ENCODE data around the gene NPEPL1.

The NPEPL1 gene

DNA sequence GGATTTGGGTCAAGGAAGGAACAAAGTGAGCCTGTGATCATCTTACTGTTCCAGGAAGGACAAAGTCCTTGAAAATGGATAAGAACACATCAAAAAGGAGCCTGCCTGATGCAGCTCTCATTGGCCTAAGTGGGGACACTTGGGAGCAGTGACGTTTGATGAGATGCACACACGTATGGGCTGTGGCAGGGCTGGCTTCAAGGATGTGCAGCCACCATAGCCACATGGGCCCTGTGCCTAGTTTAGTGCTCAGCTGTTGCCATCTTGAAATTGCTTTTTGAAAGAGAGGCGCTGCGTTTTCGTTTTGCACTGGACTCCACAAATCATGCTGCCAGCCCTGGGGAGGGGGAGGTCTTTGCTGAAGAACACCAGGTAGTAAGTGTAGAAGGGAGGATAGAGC lies 6.6 kb upstream of the NPEPL1 start:
- DNase-seq = no peak

DNA sequence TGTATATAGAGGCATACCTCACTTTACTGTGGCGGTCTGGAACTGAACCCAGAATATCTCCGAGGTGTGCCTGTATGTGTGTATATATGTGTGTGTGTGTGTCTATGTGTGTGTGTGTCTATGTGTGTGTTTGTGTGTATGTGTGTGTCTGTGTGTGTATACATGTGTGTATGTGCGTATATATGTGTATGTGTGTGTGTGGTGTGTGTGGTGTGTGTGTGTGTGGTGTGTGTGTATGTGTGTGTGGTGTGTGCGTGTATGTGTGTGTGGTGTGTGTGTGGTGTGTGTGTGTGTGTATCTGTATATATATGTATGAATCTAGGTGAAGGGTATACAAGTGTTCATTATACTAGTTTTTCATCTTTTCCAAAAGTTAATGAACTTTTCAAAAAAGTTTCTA lies 4.2 kb upstream of the NPEPL1 start:
- DNase-seq = no peak

DNA sequence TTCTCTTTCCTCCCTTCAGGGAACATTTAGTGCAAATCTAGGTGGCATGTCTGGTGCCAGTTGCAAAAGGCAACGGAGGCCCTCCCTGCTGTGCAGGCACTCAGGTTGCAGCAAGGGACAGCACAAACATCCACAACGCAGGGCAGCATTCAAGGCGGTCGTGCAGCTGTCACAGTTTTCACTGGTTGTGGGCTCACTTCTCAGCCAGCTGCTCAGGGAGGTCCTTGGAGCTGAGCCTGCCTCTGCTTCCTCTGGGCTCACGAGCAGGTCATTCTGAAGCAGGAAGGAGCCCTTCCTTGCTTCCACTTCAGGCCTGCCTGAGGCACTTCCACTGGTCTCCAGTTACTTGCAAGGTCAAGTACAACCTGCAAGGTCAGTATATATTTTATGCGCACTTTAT lies 3.8 kb upstream of the NPEPL1 start:
- peak; percentile 25 for DNase-seq

DNA sequence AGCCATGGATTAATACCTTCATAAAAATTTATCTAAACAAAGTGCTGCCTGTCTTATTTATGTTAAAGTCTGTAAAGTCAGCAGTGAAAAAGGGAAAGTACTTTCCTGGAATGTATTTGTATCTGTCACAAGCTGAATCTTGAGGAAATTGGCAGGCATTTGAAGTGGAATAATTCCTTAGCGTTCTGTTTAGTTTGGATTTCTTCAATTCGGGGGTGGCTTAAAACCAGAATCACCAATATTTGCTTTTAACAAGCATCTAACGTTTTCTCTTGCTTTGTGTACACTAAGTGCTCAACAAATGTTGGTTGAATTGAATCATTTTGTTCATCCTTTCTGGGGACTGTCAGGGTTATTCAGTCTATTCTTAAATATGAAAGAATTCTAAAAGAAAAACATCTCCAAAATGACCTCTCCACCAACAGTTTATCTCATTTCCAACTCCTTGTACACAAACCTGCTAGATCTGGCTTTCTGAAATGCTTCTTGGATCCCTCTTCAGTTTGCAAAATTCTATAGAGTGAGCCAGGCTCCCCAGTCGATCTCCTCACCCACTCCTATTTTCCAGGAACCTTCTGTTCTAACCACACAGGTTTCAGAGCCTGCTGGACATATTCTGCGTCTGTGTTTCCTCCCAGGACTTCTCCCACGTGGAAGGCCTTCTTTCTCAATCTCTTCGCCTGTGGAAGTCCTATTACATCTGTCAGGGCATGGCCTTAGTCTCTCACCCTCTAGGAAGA lies 2.0 kb upstream of the NPEPL1 start:
- no peak for DNase-seq

DNA sequence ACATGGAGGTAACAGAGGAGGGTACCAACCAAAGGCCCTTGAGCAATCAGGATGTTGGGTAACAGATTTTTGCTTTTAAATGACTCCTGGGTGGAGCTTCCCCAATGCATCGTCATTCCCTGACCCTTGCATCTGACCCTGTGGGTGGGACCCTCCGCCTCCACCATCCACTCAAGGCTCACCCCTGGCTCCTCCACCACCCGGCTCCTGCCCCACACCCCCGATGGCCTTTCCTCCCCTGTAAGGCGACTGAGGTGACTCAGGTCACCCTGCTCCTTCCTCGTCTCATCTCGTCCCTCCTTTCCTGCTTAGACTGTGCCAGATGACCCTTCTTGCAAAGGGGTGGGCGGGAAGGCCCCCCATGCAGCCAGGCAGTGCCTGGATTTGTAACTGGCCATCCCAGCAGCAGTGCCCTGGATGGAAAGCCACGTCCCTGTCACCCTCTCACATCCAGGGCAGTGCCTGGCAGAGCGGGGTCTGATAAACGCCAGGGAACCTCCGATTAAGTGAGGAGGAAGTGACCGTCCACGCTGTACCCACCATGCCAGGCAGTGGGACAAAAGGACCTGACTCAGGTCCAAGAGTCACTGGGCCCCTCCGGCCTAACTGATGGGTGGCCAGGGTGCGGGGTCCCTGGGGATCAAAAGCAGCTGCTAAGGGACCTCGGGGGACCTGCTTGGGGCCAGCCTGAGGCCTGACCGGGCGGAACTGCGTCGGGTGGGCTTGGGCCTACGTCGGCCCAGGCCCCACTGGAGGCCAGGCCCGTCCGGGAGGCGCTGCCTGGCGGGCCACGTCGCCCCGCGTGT lies 624 bp upstream of the NPEPL1 start:
- no peak for DNase-seq

DNA sequence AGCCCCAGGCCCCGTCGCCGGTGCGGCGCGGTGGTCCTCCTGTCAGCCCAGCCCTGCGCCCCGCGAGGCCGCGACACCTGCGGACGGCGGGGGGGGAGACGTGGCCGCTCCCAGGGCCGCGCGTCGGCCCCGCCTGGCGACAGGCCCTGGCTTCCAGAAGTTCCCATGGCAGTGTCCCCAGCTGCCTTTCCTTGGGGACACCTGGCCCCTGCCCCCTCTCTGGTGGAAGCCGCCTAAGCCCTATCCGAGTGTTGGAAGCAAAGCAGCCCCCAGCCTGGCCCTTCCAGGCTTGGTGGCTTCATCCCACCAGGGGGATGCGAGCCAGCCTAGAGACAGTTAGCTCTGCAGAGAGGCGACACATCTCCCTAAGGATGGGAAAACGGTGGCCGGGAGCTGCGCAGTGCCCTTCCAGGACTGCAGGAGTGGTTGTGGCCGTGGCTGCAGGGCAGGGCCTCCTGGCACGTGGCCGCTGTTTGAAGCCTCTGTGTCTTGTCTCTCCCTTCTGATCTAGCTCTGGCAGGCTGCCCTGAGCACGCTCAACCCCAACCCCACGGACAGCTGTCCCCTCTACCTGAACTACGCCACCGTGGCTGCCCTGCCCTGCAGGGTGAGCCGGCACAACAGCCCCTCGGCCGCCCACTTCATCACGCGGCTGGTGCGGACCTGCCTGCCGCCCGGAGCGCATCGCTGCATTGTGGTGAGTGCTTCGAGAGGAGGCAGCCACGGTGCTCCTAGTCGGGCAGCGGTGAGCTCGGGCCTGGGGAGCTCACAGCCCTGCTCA lies 816 bp downstream of the NPEPL1 start:
- no peak for DNase-seq

DNA sequence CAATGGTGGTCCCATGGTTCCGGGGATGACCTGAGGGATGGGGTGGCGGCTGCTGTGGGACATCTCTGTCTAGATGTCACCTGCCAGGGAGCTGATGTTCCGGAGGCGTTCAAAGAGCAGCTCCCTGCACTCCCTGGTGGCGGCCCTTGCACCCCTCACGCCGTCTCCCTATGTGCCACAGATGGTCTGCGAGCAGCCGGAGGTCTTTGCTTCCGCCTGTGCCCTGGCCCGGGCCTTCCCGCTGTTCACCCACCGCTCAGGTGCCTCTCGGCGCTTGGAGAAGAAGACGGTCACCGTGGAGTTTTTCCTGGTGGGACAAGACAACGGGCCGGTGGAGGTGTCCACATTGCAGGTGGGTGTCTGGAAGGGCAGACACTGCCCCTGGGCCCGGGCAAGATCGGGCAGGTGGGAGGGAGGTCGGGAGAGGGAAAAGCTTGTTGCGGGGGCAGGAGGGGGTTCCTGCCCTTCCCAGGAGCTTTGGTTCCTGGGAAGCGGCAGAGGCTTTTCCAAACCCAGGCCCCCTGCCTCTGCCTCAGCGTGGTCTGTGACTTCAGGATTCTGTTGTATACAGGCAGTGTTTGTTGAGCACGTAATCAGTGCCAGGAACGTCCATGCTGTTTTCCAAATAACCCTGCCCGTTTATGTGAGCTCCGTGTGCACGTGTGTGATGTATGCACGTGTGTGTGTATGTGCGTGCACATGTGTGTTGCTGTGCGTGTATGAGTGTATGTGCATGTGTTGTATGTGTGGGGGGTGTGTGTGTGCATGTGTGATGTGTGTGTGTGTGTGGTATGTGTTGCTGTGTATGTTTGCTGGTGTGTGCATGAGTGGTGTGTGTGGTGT lies 1.9 kb downstream of the NPEPL1 start:
- no peak for DNase-seq

DNA sequence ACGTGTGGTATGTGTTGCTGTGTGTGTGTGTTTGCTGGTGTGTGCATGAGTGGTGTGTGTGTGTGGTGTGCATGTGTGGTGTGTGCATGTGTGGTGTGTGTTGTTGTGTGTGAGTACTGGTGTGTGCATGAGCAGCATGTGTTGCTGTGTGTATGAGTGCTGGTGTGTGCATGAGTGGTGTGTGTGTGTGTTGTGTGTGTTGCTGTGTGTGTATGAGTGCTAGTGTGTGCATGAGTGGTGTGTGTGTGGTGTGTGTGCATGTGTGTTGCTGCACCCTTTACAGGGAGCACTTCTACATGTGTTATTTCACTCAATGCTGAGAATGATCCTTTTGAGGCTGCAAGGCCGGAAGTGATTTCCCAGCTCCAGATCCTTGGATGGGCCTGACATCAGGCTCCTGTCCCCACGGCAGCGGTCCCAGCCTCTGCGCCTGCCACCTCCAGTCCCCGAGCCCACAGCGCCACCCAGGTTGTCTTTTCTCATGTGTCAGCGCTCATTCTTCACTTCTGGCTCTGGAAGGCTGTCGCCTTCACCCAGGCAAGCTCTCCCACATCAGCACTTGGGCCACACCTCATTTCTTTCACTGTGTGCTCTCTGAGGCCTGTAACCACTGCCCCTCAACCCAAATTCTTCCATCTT lies 2.6 kb downstream of the NPEPL1 start:
- no peak for DNase-seq

DNA sequence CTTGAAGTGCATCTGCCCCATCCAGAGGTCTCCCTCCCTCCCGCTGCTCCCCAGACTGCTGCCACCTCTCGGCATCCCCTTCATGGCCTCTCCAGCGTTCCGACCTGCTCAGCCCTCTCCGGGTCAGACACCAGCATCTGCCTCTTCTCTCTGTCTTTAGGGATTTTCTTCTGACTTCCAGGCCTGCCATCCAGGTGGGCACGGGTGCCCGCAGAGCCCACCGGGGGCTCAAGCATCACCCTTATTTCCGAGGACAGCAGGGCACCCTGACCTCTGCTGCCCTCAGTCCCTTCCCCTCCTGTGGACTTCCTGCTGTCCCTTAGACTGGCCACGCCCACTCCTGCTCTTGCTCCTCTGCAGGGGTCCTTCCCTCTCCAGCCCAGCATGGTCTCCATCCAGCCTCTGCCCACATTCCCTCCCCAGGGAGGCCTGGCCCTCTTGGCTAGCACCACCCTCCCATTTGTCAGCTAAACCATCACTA lies 3.3 kb downstream of the NPEPL1 start:
- DNase-seq = no peak

DNA sequence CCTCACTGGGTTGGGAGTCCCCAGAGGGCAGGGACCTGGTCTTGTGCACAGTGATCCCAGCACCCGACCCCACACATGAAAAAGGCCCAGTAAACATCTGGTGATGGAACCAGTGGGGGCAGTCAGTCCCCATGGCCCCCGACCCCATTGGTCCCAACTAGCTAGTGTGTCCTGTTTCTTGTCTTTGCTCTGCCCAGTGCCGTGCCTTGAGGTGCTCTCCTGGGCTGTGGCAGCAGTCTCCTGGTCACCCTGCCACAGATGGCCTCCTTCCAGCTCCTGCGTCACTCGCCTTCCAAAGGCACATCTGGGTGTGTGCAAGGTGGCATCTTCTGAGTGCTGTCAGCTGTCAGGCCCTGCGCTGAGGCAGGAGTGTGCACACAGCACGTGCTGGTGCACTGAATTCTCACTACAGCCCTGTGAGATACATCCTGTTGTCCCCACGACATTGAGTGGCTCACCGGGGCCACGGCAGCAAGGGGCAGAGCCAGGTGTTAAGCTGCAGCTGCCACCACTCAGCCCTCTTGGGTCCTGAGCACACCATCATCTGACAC lies 3.9 kb downstream of the NPEPL1 start:
- DNase-seq = no peak

DNA sequence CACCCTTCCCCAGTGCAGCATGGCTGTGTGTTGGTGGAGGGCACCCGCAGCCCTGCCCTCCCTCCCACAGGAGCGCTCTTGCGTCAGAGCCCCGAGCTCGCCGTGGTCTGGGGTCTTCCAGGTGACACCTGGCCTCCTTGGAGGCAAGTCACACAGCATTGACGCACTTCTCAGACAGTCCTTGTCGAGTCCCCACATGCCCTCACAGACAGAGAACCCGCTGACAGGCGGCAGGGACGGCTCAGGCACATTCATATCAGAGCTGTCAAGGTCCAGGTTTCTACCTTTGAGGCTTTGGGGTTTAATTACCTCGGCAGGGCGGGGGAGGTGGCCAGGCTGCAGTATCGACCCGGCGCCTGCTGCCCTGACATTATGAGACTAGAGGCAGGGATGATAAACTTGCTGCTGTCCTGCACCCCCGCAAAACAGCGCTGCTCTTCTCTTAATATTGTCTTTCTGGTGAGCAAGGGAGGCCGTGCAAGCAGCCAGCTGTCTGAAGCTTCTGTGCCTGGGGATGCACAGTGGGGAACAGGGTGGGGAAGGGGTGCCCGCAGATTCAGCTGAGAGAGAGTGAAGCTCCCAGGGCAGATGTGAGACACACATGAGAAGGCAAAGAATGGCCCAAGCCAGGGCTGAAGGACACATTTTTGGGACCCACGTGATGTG lies 4.7 kb downstream of the NPEPL1 start:
- no peak for DNase-seq

DNA sequence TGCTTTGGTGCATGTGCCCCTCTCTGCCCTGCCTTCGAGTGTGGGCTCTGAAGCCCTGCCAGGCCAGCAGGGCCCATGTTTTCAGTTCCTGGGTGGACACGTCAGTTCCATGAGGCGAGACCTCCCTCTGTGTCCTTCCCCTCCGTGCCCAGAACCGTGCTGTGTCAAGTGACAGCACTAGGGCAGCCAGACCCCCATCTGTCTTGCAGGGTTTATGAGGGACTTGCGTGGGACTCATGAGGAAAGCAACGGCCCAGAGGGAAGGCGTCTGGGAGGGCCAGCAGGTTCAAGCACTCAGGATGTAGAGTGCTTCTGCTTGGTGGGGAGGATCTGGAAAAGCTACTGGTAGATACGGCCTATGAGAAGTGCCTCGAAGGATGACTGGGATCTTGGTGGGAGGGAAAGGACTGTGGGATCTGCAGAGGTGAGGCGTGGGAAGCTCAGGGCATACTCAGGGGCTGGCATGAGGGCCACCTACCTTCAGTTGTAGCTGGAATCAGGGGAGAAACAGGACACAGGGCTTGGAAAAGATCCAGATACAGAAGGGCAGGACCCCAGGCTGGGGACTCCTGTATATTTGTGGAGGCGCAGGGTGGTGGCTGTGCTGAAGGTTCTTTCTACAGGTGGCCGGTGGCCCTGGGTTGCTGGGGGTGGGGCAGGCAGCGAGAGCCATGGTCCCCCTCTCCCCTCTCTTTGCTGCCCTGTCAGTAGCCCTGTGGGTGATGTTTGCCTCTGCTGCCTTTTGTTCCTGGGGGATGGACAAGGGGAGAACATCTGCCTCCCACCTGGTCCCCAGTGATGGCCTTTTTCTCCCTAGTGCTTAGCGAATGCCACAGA lies 5.5 kb downstream of the NPEPL1 start:
- DNase-seq = no peak

DNA sequence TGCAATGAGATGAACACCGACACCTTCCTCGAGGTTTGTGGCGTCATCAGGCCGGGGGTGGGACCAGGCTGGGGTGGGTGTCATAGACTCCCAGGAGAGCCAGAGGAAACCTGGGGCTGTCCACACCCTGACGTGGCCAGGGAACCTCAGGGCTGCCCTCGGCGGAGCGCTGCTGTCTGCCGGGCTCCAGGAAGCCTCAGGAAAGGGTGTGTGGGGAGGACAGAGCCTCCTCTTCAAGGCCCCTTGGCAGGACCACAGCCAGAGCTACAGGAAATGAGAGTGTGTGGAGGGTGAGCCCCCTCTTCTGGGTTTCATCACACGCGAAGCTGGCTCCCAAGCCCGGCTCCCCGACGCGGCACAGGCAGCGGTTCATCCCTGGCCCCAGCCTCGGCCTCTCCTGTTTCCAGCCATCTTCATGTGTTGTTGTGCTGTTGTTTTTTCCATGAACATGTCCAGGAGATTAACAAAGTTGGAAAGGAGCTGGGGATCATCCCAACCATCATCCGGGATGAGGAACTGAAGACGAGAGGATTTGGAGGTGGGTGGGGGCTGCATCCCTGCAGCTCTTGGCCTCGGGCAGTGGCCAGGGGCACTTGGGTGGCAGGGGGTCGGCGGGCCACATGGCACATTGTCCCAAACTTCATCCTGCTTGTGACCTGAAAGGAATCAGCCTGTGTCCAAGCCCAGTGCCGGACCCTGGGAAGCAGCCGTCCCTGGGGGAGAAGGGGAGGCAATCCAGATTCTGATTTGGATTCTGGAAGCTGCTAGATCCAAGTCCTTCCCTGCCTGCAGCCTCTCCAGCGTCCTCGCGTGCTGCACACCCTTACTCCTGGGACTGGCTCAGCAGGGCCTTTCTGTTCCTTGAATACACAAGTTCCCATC lies 6.4 kb downstream of the NPEPL1 start:
- no peak for DNase-seq

DNA sequence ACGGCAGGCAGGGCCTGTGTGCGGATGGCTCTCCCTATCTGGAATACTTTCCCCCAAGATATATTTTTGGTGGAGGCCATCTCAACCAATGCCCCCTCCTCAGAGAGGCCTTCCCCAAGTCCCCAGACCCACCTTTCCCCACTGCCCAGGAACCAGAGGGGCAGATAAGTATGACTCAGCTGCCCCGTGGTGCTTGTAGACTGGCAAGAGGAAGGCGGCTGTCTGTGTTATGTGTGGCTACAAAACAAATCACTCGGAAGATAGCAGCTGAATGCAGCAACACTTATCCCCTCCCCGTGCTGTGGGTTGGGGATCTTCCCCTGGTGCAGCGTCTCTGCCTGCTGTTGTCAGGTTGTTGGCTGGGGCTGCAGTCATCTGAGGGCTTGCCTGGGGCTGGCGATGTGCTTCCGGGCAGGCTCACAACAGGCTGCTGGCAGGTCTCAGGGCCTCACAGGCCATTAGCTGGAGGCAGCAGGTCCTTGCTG lies 7.1 kb downstream of the NPEPL1 start:
- no peak for DNase-seq

DNA sequence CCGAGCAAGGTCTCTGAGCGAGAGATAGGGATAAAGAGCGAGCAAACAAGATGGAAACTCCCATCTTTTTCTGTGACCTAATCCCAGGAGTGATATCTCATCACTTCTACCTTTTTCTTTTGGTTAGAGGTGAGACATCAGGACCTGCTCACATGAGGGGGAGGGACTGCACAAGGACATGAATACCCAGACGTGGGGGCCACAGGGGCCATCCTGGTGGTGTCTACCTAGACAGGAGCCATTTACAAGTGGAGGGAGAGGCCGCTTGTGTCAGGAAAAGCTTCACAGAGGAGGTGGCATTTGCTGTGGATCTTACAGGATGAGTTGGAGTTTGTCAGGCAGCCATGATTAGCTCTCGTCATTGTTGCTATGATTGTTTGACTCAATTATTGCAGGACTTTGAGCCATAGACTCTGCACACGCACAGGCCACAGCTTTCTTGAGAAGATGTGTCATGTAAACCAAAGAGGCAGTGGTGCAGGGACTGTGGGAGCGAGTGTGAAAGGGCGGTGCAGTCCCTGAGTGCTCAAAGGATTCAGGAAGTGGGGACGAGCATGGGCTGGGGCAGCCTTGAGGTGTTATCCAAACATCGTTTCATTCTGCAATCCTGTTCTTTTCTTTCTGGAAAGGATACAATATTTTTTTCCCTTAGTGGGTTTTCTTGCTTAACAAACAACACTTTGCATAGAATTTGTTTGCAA lies 7.7 kb downstream of the NPEPL1 start:
- DNase-seq = no peak

DNA sequence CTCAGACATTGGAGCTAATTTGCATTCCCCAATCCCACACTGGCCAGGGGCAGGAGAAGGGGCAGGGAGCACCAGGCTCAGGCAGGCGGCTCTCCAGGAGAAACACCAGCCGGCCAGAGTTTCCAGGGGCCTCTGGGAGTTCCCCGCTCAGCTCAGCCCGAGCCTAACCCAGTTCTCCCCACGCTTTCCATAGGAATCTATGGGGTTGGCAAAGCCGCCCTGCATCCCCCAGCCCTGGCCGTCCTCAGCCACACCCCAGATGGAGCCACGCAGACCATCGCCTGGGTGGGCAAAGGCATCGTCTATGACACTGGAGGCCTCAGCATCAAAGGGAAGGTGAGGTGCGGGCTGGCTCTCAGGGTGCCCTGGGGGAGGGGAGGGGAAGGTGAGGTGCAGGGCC lies 8.2 kb downstream of the NPEPL1 start:
- no peak for DNase-seq

DNA sequence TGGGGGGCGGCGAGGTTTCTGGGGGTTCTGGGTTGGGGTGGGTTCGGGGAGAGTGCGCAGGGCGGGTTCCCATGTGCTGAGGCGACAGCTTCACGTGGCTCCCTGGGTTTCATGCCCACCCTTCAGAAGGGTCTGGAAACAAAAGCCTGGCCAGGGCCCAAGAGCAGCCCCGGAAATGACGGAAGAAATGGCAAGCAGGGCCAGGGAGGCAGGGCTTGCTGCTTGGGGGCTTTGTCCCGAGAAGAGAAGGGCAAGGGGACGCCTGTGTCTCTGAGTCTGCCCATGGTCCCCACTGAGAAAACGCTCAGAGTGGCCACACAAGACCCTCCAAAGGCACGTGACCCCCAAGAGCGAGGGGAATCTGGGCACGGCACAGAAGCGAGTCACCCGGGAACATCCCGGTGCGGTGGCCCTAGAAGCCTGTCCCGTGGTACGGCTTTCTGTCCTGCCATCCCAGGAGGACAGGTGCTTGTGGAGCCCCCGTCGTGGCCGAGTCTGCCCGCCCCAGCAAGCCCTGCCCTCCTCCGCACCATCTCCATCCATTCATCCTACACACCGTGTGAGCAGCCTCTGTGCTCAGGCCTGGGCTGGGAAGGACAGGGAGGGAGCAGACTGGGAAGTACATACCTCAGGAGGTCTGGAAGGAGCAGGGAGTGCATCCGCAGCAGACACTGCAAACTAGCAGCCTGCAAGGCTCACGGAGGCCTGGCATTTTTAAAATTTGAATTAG lies 9.0 kb downstream of the NPEPL1 start:
- no peak for DNase-seq

DNA sequence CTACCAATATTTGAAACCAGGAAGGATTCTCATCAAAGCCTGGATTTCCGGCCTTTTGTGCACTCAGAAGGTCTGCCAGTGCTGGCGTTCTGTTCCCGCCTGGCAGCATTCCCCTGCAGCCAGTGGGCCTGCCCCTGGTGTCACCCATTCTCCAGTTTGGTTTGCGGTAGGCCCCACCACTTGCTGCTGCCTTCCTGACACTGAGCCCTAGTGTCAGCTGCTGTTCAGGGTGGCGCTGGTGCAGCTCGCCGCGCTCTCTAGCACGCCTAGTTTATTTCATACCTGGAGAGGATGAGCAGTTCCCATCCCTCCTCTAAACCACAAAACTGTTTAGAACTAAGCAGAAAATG lies 9.5 kb downstream of the NPEPL1 start:
- no peak for DNase-seq
